Calu3 (cell line): Measurements from ENCODE around the gene GRAP2. TPM values are rescaled to one million over a fixed set of nuclear protein-coding genes. Genes with fewer than 3 reads are reported as not detected.

ENCODE experiments used
- BruUV-seq: library from RNA; stranded (reverse); fragments of 400-500 nt; replicated peaks from 2 replicates; lab custom pipeline; 2021; lab: Mats Ljungman, UMichigan
- CTCF ChIA-PET: fragments of 300-600 bp; sonication (Branson Sonifier 250); formaldehyde crosslinking; loops from one replicate; lab custom pipeline; 2022; ENCODE audit warnings: antibody characterized with exemption; lab: Charles Lee
- DNase-seq: peaks from one replicate; pipeline ENCODE4 v3.0.0; 2022
- H3K27ac Mint-ChIP-seq: one replicate; pipeline ENCODE4 v1.8.0; 2022; ENCODE audit warnings: mixed read lengths; ENCODE audit not compliant: unreplicated experiment
- H3K27me3 Mint-ChIP-seq: one replicate; pipeline ENCODE4 v1.8.0; 2022; ENCODE audit warnings: mixed read lengths; ENCODE audit not compliant: unreplicated experiment
- H3K36me3 Mint-ChIP-seq: one replicate; pipeline ENCODE4 v1.8.0; 2022; ENCODE audit warnings: mild to moderate bottlenecking, moderate library complexity, mixed read lengths; ENCODE audit not compliant: insufficient read depth, unreplicated experiment
- H3K4me1 Mint-ChIP-seq: one replicate; pipeline ENCODE4 v1.8.0; 2022; ENCODE audit warnings: mild to moderate bottlenecking, low read depth, mixed read lengths; ENCODE audit not compliant: unreplicated experiment
- H3K4me3 Mint-ChIP-seq: one replicate; pipeline ENCODE4 v1.8.0; 2022; ENCODE audit warnings: mild to moderate bottlenecking, low read depth, moderate library complexity, mixed read lengths; ENCODE audit not compliant: unreplicated experiment
- H3K9me3 Mint-ChIP-seq: one replicate; pipeline ENCODE4 v1.8.0; 2022; ENCODE audit warnings: low read depth, mixed read lengths; ENCODE audit not compliant: unreplicated experiment
- CTCF ChIP-seq: fragments of 200-600 bp; IDR thresholded peaks from one replicate; pipeline ENCODE4 v1.8.0; 2022; ENCODE audit warnings: antibody characterized with exemption; ENCODE audit not compliant: unreplicated experiment
- intact Hi-C: fragments of 100-400 bp; cut with micrococcal nuclease; formaldehyde crosslinking; loops from one replicate; pipeline ENCODE4 v1.10.0; 2022; ENCODE audit not compliant: unreplicated experiment
- total RNA-seq: library from RNA; stranded (reverse); gene quantifications from 2 replicates; pipeline ENCODE4 v1.2.3, GENCODE V29; 2022

Gene GRAP2
- total RNA-seq, 1 experiment from 2014 or later: not detected

GRCh38 chr22:40010746-40011145 lies 109.9 kb downstream of the GRAP2 start:
- H3K4me1 Mint-ChIP-seq: peaks cover 18% of the 10 kb centered on the region
- BruUV-seq: no TSS peak
- H3K27me3 Mint-ChIP-seq: no peaks in the 10 kb centered on the region
- intact Hi-C loops: no loop called here
- TF ChIP-seq CTCF: no peak
- H3K9me3 Mint-ChIP-seq: no peaks in the 10 kb centered on the region
- H3K27ac Mint-ChIP-seq: no peak overlapping the region
- H3K4me3 Mint-ChIP-seq: no peak overlapping the region
- no peak for DNase-seq
- CTCF ChIA-PET: no interaction called here
- H3K36me3 Mint-ChIP-seq: no peaks in the 10 kb centered on the region

DNA sequence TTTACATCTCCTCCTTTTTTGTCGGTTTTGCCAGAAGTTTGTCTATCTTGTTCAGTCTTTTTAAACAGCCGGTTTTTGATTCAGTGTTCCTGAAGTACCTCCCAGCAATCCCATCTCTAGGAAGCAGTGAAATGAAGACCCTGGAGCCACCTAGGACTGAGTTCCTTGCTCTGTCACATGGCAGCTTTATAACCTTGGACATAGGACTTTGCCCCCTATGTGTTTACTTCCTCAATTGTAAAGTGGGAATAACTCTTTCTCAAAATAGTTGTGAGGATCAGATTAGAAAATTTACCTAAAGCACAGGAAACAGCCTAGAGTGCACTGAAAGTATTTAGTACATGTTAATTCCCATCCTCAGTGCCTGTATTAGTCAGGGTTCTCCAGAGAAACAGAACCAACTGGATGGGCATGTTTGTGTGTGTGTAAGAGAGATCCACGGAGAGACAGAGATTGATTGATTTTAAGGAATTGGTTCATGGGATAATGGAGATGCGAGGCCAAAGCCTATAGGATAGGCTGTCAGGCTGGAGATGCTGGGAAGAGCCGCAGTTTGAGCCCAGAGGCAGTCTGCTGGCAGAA lies 113.9 kb downstream of the GRAP2 start:
- CTCF ChIA-PET: no interaction called here
- peaks cover 20% of the 10 kb centered on the region for H3K4me1 Mint-ChIP-seq
- TF ChIP-seq CTCF: no peak
- no peak overlapping the region for H3K27ac Mint-ChIP-seq
- DNase-seq: no peak
- no peaks in the 10 kb centered on the region for H3K9me3 Mint-ChIP-seq
- H3K4me3 Mint-ChIP-seq: no peak overlapping the region
- no TSS peak for BruUV-seq
- no peaks in the 10 kb centered on the region for H3K27me3 Mint-ChIP-seq
- H3K36me3 Mint-ChIP-seq: no peaks in the 10 kb centered on the region
- intact Hi-C loops: no loop called here

- Mint-ChIP-seq H3K27ac (no peak overlapping the region), H3K36me3 (no peaks in the 10 kb centered on the region), H3K4me3 (no peak overlapping the region), H3K4me1 (peaks cover 20% of the 10 kb centered on the region), H3K27me3 (no peaks in the 10 kb centered on the region), H3K9me3 (no peaks in the 10 kb centered on the region)
- DNase-seq: no peak
- BruUV-seq: no TSS peak
- CTCF ChIA-PET: no interaction called here
- intact Hi-C loops: no loop called here
- no peak for TF ChIP-seq CTCF
Observed at GRCh38 chr22:40015358-40015976, 114.6 kb downstream of the GRAP2 start.

GRCh38 chr22:40018051-40018450 lies 117.2 kb downstream of the GRAP2 start:
- no peaks in the 10 kb centered on the region for H3K36me3 Mint-ChIP-seq
- no TSS peak for BruUV-seq

More at GRCh38 chr22:40018051-40018450, 117.2 kb downstream of the GRAP2 start:
- Mint-ChIP-seq H3K4me1 (peaks cover 20% of the 10 kb centered on the region), H3K4me3 (no peak overlapping the region), H3K27ac (no peak overlapping the region), H3K9me3 (no peaks in the 10 kb centered on the region), H3K27me3 (no peaks in the 10 kb centered on the region)
- DNase-seq: no peak
- CTCF ChIA-PET: no interaction called here
- TF ChIP-seq CTCF: no peak
- intact Hi-C loops: no loop called here
